OCI-LY1 (cell line): Measurements from ENCODE around the gene SLC8A1.

Source experiments
- H2AFZ ChIP-seq: fragments of 200-600 bp; sonication (generic), shearing (Covaris generic); 2 replicates; pipeline ENCODE4 v1.6.0; 2014; ENCODE audit warnings: antibody characterized with exemption, mild to moderate bottlenecking, low read length
- H3F3A ChIP-seq: fragments of 200-600 bp; sonication (generic), shearing (Covaris generic); 2 replicates; pipeline ENCODE4 v1.6.0; 2014; ENCODE audit warnings: mild to moderate bottlenecking, antibody characterized with exemption, low read length, moderate library complexity; ENCODE audit not compliant: insufficient read depth
- H3K27ac ChIP-seq: fragments of 200-600 bp; sonication (generic); 2 replicates; pipeline ENCODE4 v1.5.1; 2014; ENCODE audit warnings: low read length, mixed run types, mild to moderate bottlenecking, low read depth; ENCODE audit not compliant: poor library complexity, severe bottlenecking
- H3K27me3 ChIP-seq: fragments of 200-600 bp; sonication (generic); 2 replicates; pipeline ENCODE4 v1.6.0; 2014; ENCODE audit warnings: antibody characterized with exemption, mild to moderate bottlenecking, low read length, moderate library complexity; ENCODE audit not compliant: insufficient read depth
- H3K36me3 ChIP-seq: fragments of 200-600 bp; sonication (generic); 2 replicates; pipeline ENCODE4 v1.6.1; 2014; ENCODE audit warnings: mild to moderate bottlenecking, antibody characterized with exemption, low read length, moderate library complexity, mixed read lengths; ENCODE audit not compliant: insufficient read depth
- H3K4me1 ChIP-seq: fragments of 200-600 bp; sonication (generic); 2 replicates; pipeline ENCODE4 v1.5.1; 2014; ENCODE audit warnings: mild to moderate bottlenecking, low read length, moderate library complexity; ENCODE audit not compliant: insufficient read depth, severe bottlenecking
- H3K4me2 ChIP-seq: fragments of 200-600 bp; sonication (generic), shearing (Covaris generic); 2 replicates; pipeline ENCODE4 v1.6.1; 2014; ENCODE audit warnings: low read length
- H3K4me3 ChIP-seq: fragments of 200-600 bp; sonication (generic); 2 replicates; pipeline ENCODE4 v1.5.1; 2014; ENCODE audit warnings: low read length, low read depth, mild to moderate bottlenecking, mixed read lengths; ENCODE audit not compliant: poor library complexity, severe bottlenecking
- H3K79me2 ChIP-seq: fragments of 200-600 bp; shearing (Covaris generic); 2 replicates; pipeline ENCODE4 v1.6.1; 2016; ENCODE audit warnings: mixed run types, low read length, mixed read lengths; ENCODE audit not compliant: insufficient read depth
- H3K9ac ChIP-seq: fragments of 200-600 bp; sonication (generic), shearing (Covaris generic); 2 replicates; pipeline ENCODE4 v1.6.1; 2014; ENCODE audit warnings: mild to moderate bottlenecking, low read length, mixed read lengths
- H3K9me2 ChIP-seq: fragments of 200-600 bp; sonication (generic), shearing (Covaris generic); 2 replicates; pipeline ENCODE4 v1.6.1; 2014; ENCODE audit warnings: low read depth, mild to moderate bottlenecking, low read length, mixed read lengths
- H3K9me3 ChIP-seq: fragments of 200-600 bp; shearing (Covaris generic); 2 replicates; pipeline ENCODE4 v1.6.1; 2014; ENCODE audit warnings: low read length, mixed read lengths
- H4K20me1 ChIP-seq: fragments of 200-600 bp; sonication (generic), shearing (Covaris generic); 2 replicates; pipeline ENCODE4 v1.6.0; 2016; ENCODE audit warnings: mild to moderate bottlenecking, low read length; ENCODE audit not compliant: insufficient read depth
- EZH2 ChIP-seq: fragments of 200-600 bp; sonication (generic), shearing (Covaris generic); IDR thresholded peaks from 2 replicates; pipeline ENCODE4 v1.8.0; 2017; ENCODE audit warnings: borderline replicate concordance, mixed run types, mild to moderate bottlenecking, antibody characterized with exemption, low read length, moderate library complexity, mixed read lengths
- TF ChIP-seq, protein P1 (sequence below): fragments of 200-600 bp; sonication (generic), shearing (Covaris generic); IDR thresholded peaks from 2 replicates; pipeline ENCODE4 v1.5.1; 2017; ENCODE audit warnings: mild to moderate bottlenecking, antibody characterized with exemption, low read length, moderate library complexity, mixed read lengths

SLC8A1 gene

DNA sequence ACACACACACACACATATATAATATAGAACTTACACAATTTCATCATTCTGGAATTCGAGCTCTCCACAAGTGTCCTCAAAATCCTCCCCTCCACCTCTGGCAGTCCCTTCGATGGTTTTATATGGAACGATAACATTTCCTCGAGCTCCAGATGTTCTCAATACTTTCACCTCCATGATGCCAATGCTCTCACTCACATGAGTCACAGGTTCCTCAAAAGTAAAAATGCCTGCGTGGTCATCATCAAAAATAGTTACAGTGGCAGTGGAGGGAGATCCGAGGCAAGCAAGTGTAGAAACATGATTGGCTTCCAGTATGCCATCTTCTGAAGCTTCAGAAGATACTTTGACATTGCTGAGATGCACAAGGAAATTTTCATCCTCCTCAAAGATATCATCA lies 23.5 kb downstream of the SLC8A1 start:
- H3K27ac ChIP-seq, result no peak overlapping the region

DNA sequence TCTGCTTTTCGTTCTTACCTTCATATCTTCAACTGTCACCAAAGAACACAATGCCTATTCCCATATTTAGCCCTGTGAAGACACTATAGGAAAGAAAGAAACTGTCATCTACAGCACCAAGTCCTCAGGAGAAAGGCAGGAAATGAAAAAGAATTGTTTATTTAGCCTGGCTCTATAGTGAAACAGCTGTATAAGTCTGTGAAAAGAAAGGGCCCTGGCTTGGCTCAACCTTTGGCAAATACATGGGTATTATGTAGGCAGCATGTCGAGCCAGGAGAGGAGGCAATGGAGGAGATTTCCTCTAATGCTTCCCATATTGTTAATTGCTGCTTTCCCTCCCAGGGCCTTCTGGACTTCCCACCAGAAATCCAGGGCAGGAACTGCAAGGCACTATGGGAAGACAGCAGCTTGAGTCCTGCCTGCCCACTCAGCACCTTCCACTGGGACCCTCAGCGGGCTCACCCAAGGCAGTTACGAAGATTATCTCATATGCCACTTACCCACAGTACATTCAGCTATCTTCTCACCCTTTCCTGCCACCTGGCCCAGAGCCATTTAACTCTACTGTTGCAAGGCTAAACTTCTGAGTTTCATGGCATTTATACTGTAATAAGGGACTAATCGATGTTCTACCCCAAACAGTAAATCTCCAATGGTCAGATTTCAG lies 30.1 kb downstream of the SLC8A1 start:
- no peak for TF ChIP-seq EZH2
- Histone ChIP-seq H2AFZ (no peak overlapping the region), H3K9me2 (no peaks in the 10 kb centered on the region)

More for the DNA sequence above, 23.5 kb downstream of the SLC8A1 start:
- H3K9me3 ChIP-seq, result no peaks in the 10 kb centered on the region
- H3K4me2 ChIP-seq, result no peak overlapping the region
- no peak overlapping the region for H3K4me3 ChIP-seq
- H3K9me2 ChIP-seq, result no peaks in the 10 kb centered on the region
- H3F3A ChIP-seq, result no peaks in the 10 kb centered on the region
- no peaks in the 10 kb centered on the region for H3K4me1 ChIP-seq
- H3K79me2 ChIP-seq, result no peaks in the 10 kb centered on the region
- H2AFZ ChIP-seq, result no peak overlapping the region
- H4K20me1 ChIP-seq, result no peaks in the 10 kb centered on the region
- no peak for TF ChIP-seq EZH2
- TF ChIP-seq, protein P1, sequence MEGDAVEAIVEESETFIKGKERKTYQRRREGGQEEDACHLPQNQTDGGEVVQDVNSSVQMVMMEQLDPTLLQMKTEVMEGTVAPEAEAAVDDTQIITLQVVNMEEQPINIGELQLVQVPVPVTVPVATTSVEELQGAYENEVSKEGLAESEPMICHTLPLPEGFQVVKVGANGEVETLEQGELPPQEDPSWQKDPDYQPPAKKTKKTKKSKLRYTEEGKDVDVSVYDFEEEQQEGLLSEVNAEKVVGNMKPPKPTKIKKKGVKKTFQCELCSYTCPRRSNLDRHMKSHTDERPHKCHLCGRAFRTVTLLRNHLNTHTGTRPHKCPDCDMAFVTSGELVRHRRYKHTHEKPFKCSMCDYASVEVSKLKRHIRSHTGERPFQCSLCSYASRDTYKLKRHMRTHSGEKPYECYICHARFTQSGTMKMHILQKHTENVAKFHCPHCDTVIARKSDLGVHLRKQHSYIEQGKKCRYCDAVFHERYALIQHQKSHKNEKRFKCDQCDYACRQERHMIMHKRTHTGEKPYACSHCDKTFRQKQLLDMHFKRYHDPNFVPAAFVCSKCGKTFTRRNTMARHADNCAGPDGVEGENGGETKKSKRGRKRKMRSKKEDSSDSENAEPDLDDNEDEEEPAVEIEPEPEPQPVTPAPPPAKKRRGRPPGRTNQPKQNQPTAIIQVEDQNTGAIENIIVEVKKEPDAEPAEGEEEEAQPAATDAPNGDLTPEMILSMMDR, result no peak
- no peaks in the 10 kb centered on the region for H3K36me3 ChIP-seq
- no peak overlapping the region for H3K9ac ChIP-seq
- H3K27me3 ChIP-seq, result no peaks in the 10 kb centered on the region

DNA sequence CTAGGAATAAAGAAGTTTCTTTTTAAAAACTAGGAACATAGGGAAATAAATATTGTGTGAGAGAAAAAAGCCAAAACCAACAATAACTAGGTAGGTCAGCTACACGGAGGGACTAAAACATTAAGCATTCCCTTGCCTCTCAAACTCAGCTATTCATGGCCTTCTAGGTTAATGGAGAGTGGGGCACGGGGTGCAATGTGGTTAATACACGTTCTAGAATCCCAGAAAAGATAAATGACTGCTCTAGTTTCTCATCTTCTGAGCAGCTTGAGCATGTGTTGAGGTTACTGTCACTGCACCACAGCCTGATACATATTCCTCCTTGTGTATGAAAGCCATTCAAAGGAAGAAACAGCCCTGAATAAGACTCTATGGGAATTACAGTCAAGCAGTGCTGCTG lies 31.4 kb downstream of the SLC8A1 start:
- Histone ChIP-seq H2AFZ (no peak overlapping the region), H3K9me3 (no peaks in the 10 kb centered on the region), H4K20me1 (no peaks in the 10 kb centered on the region), H3K4me1 (no peaks in the 10 kb centered on the region), H3K36me3 (no peaks in the 10 kb centered on the region), H3K27me3 (no peaks in the 10 kb centered on the region), H3K9me2 (no peaks in the 10 kb centered on the region), H3K79me2 (no peaks in the 10 kb centered on the region), H3F3A (no peaks in the 10 kb centered on the region), H3K27ac (no peak overlapping the region), H3K4me3 (no peak overlapping the region), H3K9ac (no peak overlapping the region), H3K4me2 (no peak overlapping the region)
- TF ChIP-seq, protein P1, result no peak
- TF ChIP-seq EZH2, result no peak

More for the DNA sequence above, 30.1 kb downstream of the SLC8A1 start:
- no peak overlapping the region for H3K4me3 ChIP-seq
- H4K20me1 ChIP-seq, result no peaks in the 10 kb centered on the region
- H3K9me3 ChIP-seq, result no peaks in the 10 kb centered on the region
- no peaks in the 10 kb centered on the region for H3K27me3 ChIP-seq
- H3K9ac ChIP-seq, result no peak overlapping the region
- no peaks in the 10 kb centered on the region for H3F3A ChIP-seq
- H3K36me3 ChIP-seq, result no peaks in the 10 kb centered on the region
- no peaks in the 10 kb centered on the region for H3K79me2 ChIP-seq
- H3K4me2 ChIP-seq, result no peak overlapping the region
- H3K4me1 ChIP-seq, result no peaks in the 10 kb centered on the region
- H3K27ac ChIP-seq, result no peak overlapping the region

DNA sequence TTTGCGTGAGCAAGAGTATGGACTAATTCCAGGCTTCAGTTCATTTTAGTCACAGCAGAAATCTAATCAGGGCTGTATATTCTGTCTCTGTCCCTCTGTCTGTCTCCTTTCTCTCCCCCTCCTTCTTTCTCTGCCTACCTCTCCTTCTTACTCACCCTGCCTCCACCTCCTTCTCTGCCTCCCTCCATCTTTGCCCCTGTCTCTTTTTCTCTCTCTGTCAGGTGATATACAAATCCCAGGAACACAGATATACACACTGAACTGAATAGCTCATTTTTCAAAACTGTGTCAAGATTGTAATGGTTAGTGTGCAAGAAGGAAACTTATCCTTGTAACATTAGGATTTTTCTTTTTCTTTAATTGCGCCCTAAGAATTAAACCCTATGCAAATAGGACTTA lies 32.5 kb downstream of the SLC8A1 start:
- Histone ChIP-seq H2AFZ (no peak overlapping the region), H3K4me2 (no peak overlapping the region), H3K4me1 (no peaks in the 10 kb centered on the region), H3K79me2 (no peaks in the 10 kb centered on the region), H3K36me3 (no peaks in the 10 kb centered on the region), H4K20me1 (no peaks in the 10 kb centered on the region), H3K9ac (no peak overlapping the region), H3K27ac (no peak overlapping the region), H3F3A (no peaks in the 10 kb centered on the region), H3K4me3 (no peak overlapping the region), H3K9me3 (no peaks in the 10 kb centered on the region), H3K9me2 (no peaks in the 10 kb centered on the region), H3K27me3 (no peaks in the 10 kb centered on the region)
- TF ChIP-seq EZH2, result no peak
- TF ChIP-seq, protein P1, result no peak
